Measurements from ENCODE around the gene ALDOC. TPM values are rescaled to one million over a fixed set of nuclear protein-coding genes. Genes with fewer than 3 reads are reported as not detected.

ALDOC gene
- polyA plus RNA-seq, 2 of the 4 experiments (the other 2 are of a cell fraction): 1.9 to 6.3 TPM

DNA sequence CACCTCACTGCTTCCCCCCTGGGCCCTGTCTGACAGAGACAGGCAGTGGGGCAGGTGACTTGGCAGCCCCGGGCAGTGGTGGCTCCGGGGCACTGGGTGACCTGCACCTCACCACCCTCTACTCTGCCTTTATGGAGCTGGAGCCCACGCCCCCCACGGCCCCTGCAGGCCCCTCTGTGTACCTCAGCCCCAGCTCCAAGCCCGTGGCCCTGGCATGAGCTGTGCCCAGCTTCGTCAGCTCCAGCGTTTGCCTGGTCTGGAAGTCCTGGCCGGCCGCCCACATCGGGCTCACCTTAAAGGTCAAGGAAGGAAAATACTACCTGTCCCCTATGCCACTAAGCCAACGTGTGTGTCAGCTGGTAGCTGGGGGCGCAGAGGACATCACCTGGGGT is 39.5 kb downstream of the ALDOC start:
- Histone ChIP-seq H3K4me3 (no peak overlapping the region), H3K27ac (no peak overlapping the region), H3K9me3 (no peaks in the 10 kb centered on the region), H3K4me2 (no peak overlapping the region), H3K4me1 (0 out of 3 replicates have a peak, but pooled peaks cover 5% of the 10 kb centered on the region)
- DNase-seq (ENCODE audit: low read depth in 1 of 2, low spot score in 1 of 2): no peak
- WGBS (ENCODE audit: missing lambda C conversion rate): 39% methylated on average over 8 of the region's 12 CpGs
- ATAC-seq: no peak
- CTCF ChIA-PET: interaction anchor here (0.7 to 15.1 kb wide), 6 partner anchors 9 to 51 kb away, joined by 3 to 317 read pairs (median 7); partner anchors contain the start of gene FOXN1
- no peak for FAIRE-seq
- TF ChIP-seq NR3C1 (IDR thresholded peaks at IDR 0.05) (no peak), SMC3 (IDR thresholded peaks at IDR 0.05) (no peak), MAFK (IDR thresholded peaks at IDR 0.05; ENCODE audit: partially characterized antibody) (no peak), SREBF2 (IDR thresholded peaks at IDR 0.05) (no peak), HOXA7 (CRISPR knock-in tag; IDR thresholded peaks at IDR 0.05) (no peak), CTCF (IDR thresholded peaks at IDR 0.05) (no peak), GATA3 (IDR thresholded peaks at IDR 0.05; ENCODE audit: borderline replicate concordance) (no peak), JUN (IDR thresholded peaks at IDR 0.05) (no peak), MYC (IDR thresholded peaks at IDR 0.05; ENCODE audit: borderline replicate concordance, low read length) (no peak), HOXB13 (CRISPR knock-in tag; IDR thresholded peaks at IDR 0.05; ENCODE audit: low read depth) (no peak), EHMT2 (IDR thresholded peaks at IDR 0.05; ENCODE audit: low read depth) (no peak), KDM1A (IDR thresholded peaks at IDR 0.05; ENCODE audit: low read depth) (no peak), CBX2 (IDR thresholded peaks at IDR 0.05; ENCODE audit: borderline replicate concordance, low read depth) (no peak), RARB (CRISPR knock-in tag; IDR thresholded peaks at IDR 0.05) (no peak), ZNF302 (CRISPR knock-in tag; IDR thresholded peaks at IDR 0.05) (no peak), POLR2AphosphoS2 (conservative IDR thresholded peaks at IDR 0.05; ENCODE audit: low read length) (no peak), FOXS1 (CRISPR knock-in tag; IDR thresholded peaks at IDR 0.05) (no peak), NPAS2 (CRISPR knock-in tag; IDR thresholded peaks at IDR 0.05; ENCODE audit: borderline replicate concordance) (no peak)
- POLR2A ChIA-PET: no interaction called here

DNA sequence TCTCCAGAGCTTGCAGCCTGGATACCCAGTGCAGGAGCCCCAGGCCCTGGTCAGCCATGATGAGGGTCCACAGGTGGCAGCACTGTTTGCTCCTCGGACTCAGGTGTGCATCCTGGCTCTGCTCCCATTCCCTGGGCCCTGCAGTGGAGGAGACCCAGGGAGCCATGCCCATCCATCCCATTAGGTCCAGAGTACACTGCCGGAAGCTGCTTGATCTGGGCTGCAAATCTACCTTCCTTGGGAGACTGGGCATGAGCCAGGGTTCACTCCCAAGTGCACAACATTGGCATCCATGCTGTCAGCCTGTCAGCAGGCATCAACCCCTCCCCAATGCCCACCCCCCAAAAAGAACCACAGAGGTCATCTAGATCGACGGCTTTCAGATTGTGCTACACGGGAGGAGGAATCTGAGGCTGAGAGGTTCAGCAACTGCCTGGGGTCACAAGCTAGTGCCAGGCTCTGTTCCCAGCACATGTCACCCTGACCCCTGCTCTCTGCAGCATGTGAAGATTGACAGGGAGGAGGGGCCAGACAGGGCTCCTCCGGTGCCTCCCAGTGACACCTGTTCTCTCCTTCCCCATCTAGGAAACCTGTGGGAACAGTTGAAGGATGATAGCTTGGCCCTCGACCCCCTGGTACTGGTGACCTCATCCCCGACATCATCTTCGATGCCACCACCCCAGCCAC is 40.0 kb downstream of the ALDOC start:
- WGBS (ENCODE audit: missing lambda C conversion rate): 56% methylated on average over 8 of the region's 9 CpGs
- ATAC-seq (no peak), DNase-seq (ENCODE audit: low read depth in 1 of 2, low spot score in 1 of 2) (no peak), FAIRE-seq (no peak)
- Histone ChIP-seq H3K4me2 (no peak overlapping the region), H3K9me3 (no peaks in the 10 kb centered on the region), H3K27ac (no peak overlapping the region), H3K4me1 (0 out of 3 replicates have a peak, but pooled peaks cover 5% of the 10 kb centered on the region), H3K4me3 (no peak overlapping the region)
- TF ChIP-seq ELK1 (IDR thresholded peaks at IDR 0.05; ENCODE audit: low read depth, low read length) (no peak), MYC (IDR thresholded peaks at IDR 0.05; ENCODE audit: borderline replicate concordance, low read length) (no peak)
- ChIA-PET POLR2A (interaction anchor here (0.6 kb wide), 1 partner anchor 236 kb away, joined by 3 read pairs; no protein-coding TSS in a partner anchor), CTCF (interaction anchor here (1.5 to 15.1 kb wide), 6 partner anchors 8 to 38 kb away, joined by 3 to 317 read pairs (median 7); partner anchors contain the start of gene FOXN1)

GRCh38 chr17:28534740-28535375 is 41.8 kb downstream of the ALDOC start:
- ChIA-PET CTCF (interaction anchor here (0.5 to 15.1 kb wide), 7 partner anchors 8 to 102 kb away, joined by 3 to 317 read pairs (median 4); partner anchors contain the start of gene FOXN1), POLR2A (interaction anchor here (0.7 kb wide), 1 partner anchor 62 kb away, joined by 5 read pairs; no protein-coding TSS in a partner anchor)
- no peak for DNase-seq (ENCODE audit: low read depth in 1 of 2, low spot score in 1 of 2)
- H3K4me3 ChIP-seq: no peak overlapping the region
- no peak for FAIRE-seq
- H3K9me3 ChIP-seq: no peaks in the 10 kb centered on the region
- peak in 1 of 2 experiments; percentile 12; a peak in 3 of 6 replicates for ATAC-seq
- H3K4me2 ChIP-seq: no peak overlapping the region
- H3K27ac ChIP-seq: no peak overlapping the region
- whole genome bisulfite sequencing (ENCODE audit: missing lambda C conversion rate): 73% methylated on average over 11 of the region's 11 CpGs
- 0 out of 3 replicates have a peak, but pooled peaks cover 5% of the 10 kb centered on the region for H3K4me1 ChIP-seq
- TF ChIP-seq NPAS2 (CRISPR knock-in tag; IDR thresholded peaks at IDR 0.05; ENCODE audit: borderline replicate concordance) (no peak), EP300 (IDR thresholded peaks at IDR 0.05) (no peak), ESRRA (IDR thresholded peaks at IDR 0.05; ENCODE audit: borderline replicate concordance, low read length) (no peak), KDM1A (IDR thresholded peaks at IDR 0.05; ENCODE audit: low read depth) (no peak), CEBPB (IDR thresholded peaks at IDR 0.05) (no peak), HEYL (CRISPR knock-in tag; IDR thresholded peaks at IDR 0.05) (no peak), CTCF (IDR thresholded peaks at IDR 0.05) (no peak), TFCP2L1 (CRISPR knock-in tag; IDR thresholded peaks at IDR 0.05) (no peak)
